ENCODE data around the gene BNIP3. TPM values are rescaled to one million over a fixed set of nuclear protein-coding genes. Genes with fewer than 3 reads are reported as not detected.

Gene BNIP3
- total RNA-seq, 1 experiment from 2014 or later, result 18.4 TPM

GRCh38 chr10:131971591-131971990 lies 10.1 kb downstream of the BNIP3 start:
- no peaks in the 10 kb centered on the region for H3K9me3 Mint-ChIP-seq (ENCODE audit: unreplicated experiment)
- H3K27me3 Mint-ChIP-seq (ENCODE audit: insufficient read depth, unreplicated experiment), result no peaks in the 10 kb centered on the region
- POLR2A ChIA-PET, result no interaction called here
- Histone ChIP-seq H3K4me1 (no peaks in the 10 kb centered on the region), H3K27me3 (replicated peaks; ENCODE audit: control insufficient read depth, insufficient read depth, low read length) (no peaks in the 10 kb centered on the region), H3K36me3 (ENCODE audit: control insufficient read depth, insufficient read depth, low read length) (0 out of 2 replicates have a peak, but pooled peaks cover 1% of the 10 kb centered on the region), H3K9me3 (no peaks in the 10 kb centered on the region), H3K4me3 (ENCODE audit: low read depth, low read length) (no peak overlapping the region)
- intact Hi-C loops (cut with micrococcal nuclease; ENCODE audit: unreplicated experiment), result no loop called here
- H3K36me3 Mint-ChIP-seq (ENCODE audit: insufficient read depth, unreplicated experiment), result peaks cover 47% of the 10 kb centered on the region
- peaks cover 9% of the 10 kb centered on the region for H3K4me1 Mint-ChIP-seq (ENCODE audit: low read depth, unreplicated experiment)
- DNase-seq, result no peak
- no peak for TF ChIP-seq CTCF (IDR thresholded peaks at IDR 0.05; ENCODE audit: insufficient read depth in 1 of 2, low read depth in 1 of 2, low read length in 1 of 2, severe bottlenecking in 1 of 2, unreplicated experiment in 1 of 2)
- no peak overlapping the region for H3K27ac Mint-ChIP-seq (ENCODE audit: unreplicated experiment)
- no peak overlapping the region for H3K4me3 Mint-ChIP-seq (ENCODE audit: unreplicated experiment)
- CTCF ChIA-PET, result interaction anchor here (0.6 kb wide), 1 partner anchor 67 kb away, joined by 4 read pairs; no protein-coding TSS in a partner anchor
- BruUV-seq (replicated peaks), result no TSS peak

- CTCF ChIA-PET, result no interaction called here
Measured at GRCh38 chr10:131970946-131971345, 10.8 kb downstream of the BNIP3 start.

GRCh38 chr10:131968949-131969348 lies 12.8 kb downstream of the BNIP3 start:
- no peaks in the 10 kb centered on the region for H3K27me3 Mint-ChIP-seq (ENCODE audit: insufficient read depth, unreplicated experiment)
- intact Hi-C loops (cut with micrococcal nuclease; ENCODE audit: unreplicated experiment), result no loop called here
- H3K4me1 Mint-ChIP-seq (ENCODE audit: low read depth, unreplicated experiment), result peaks cover 9% of the 10 kb centered on the region
- POLR2A ChIA-PET, result no interaction called here
- DNase-seq, result no peak
- H3K4me3 Mint-ChIP-seq (ENCODE audit: unreplicated experiment), result no peak overlapping the region
- H3K36me3 ChIP-seq (ENCODE audit: control insufficient read depth, insufficient read depth, low read length), result 0 out of 2 replicates have a peak, but pooled peaks cover 1% of the 10 kb centered on the region
- H3K4me3 ChIP-seq (ENCODE audit: low read depth, low read length), result no peak overlapping the region
- H3K27ac Mint-ChIP-seq (ENCODE audit: unreplicated experiment), result no peak overlapping the region
- H3K36me3 Mint-ChIP-seq (ENCODE audit: insufficient read depth, unreplicated experiment), result peaks cover 46% of the 10 kb centered on the region
- H3K27me3 ChIP-seq (replicated peaks; ENCODE audit: control insufficient read depth, insufficient read depth, low read length), result no peaks in the 10 kb centered on the region
- CTCF ChIA-PET, result interaction anchor here (0.9 kb wide), 1 partner anchor 54 kb away, joined by 5 read pairs; no protein-coding TSS in a partner anchor
- TF ChIP-seq CTCF (IDR thresholded peaks at IDR 0.05; ENCODE audit: insufficient read depth in 1 of 2, low read depth in 1 of 2, low read length in 1 of 2, severe bottlenecking in 1 of 2, unreplicated experiment in 1 of 2), result no peak
- H3K9me3 Mint-ChIP-seq (ENCODE audit: unreplicated experiment), result no peaks in the 10 kb centered on the region
- H3K9me3 ChIP-seq, result no peaks in the 10 kb centered on the region
- no peaks in the 10 kb centered on the region for H3K4me1 ChIP-seq
- no TSS peak for BruUV-seq (replicated peaks)

More at GRCh38 chr10:131970946-131971345, 10.8 kb downstream of the BNIP3 start:
- no peaks in the 10 kb centered on the region for H3K4me1 ChIP-seq
- no peaks in the 10 kb centered on the region for H3K27me3 ChIP-seq (replicated peaks; ENCODE audit: control insufficient read depth, insufficient read depth, low read length)
- no peak overlapping the region for H3K4me3 ChIP-seq (ENCODE audit: low read depth, low read length)
- no peak for DNase-seq
- H3K36me3 ChIP-seq (ENCODE audit: control insufficient read depth, insufficient read depth, low read length), result 0 out of 2 replicates have a peak, but pooled peaks cover 1% of the 10 kb centered on the region
- Mint-ChIP-seq H3K9me3 (ENCODE audit: unreplicated experiment) (no peaks in the 10 kb centered on the region), H3K27me3 (ENCODE audit: insufficient read depth, unreplicated experiment) (no peaks in the 10 kb centered on the region), H3K27ac (ENCODE audit: unreplicated experiment) (no peak overlapping the region), H3K4me3 (ENCODE audit: unreplicated experiment) (no peak overlapping the region), H3K36me3 (ENCODE audit: insufficient read depth, unreplicated experiment) (peaks cover 47% of the 10 kb centered on the region), H3K4me1 (ENCODE audit: low read depth, unreplicated experiment) (peaks cover 9% of the 10 kb centered on the region)
- no peaks in the 10 kb centered on the region for H3K9me3 ChIP-seq
- TF ChIP-seq CTCF (IDR thresholded peaks at IDR 0.05; ENCODE audit: insufficient read depth in 1 of 2, low read depth in 1 of 2, low read length in 1 of 2, severe bottlenecking in 1 of 2, unreplicated experiment in 1 of 2), result no peak
- no TSS peak for BruUV-seq (replicated peaks)
- POLR2A ChIA-PET, result no interaction called here
- intact Hi-C loops (cut with micrococcal nuclease; ENCODE audit: unreplicated experiment), result no loop called here
